A549 (cell line): ENCODE data around the gene RNF167.

Source experiments
- CEBPB ChIP-seq, 2 experiments: fragments of >200 bp in 1 of 2; sonication (Bioruptor Twin) in 1 of 2; formaldehyde crosslinking in 1 of 2; IDR thresholded peaks; 2 replicates each; pipeline ENCODE4 v1.6.1; 2012 to 2016
- CHD2 ChIP-seq: fragments of 150-350 bp; IDR thresholded peaks from 2 replicates; pipeline ENCODE4 v1.6.1; 2014; ENCODE audit warnings: low read length; ENCODE audit not compliant: partially characterized antibody
- EP300 ChIP-seq, 2 experiments: fragments of >200 bp; sonication (Bioruptor Twin); formaldehyde crosslinking; IDR thresholded peaks; 2 replicates in 1 of 2; 3 replicates in 1 of 2; pipeline ENCODE4 v1.6.1; 2016 to 2017
- GATA3 ChIP-seq: IDR thresholded peaks from 2 replicates; pipeline ENCODE4 v1.6.1; 2012; ENCODE audit warnings: borderline replicate concordance
- JUNB ChIP-seq: fragments of >200 bp; sonication (Bioruptor Twin); formaldehyde crosslinking; IDR thresholded peaks from 2 replicates; pipeline ENCODE4 v1.6.1; 2016
- MAFK ChIP-seq: fragments of 450-650 bp; IDR thresholded peaks from 2 replicates; pipeline ENCODE4 v1.6.1; 2014; ENCODE audit not compliant: partially characterized antibody
- POLR2A ChIP-seq: IDR thresholded peaks from 2 replicates; pipeline ENCODE4 v1.6.1; 2012; ENCODE audit warnings: mild to moderate bottlenecking, low read length
- RAD21 ChIP-seq, 2 experiments: fragments of >200 bp in 1 of 2; sonication (Bioruptor Twin) in 1 of 2; formaldehyde crosslinking in 1 of 2; IDR thresholded peaks in 1 of 2; conservative IDR thresholded peaks in 1 of 2; 2 replicates in 1 of 2; 3 replicates in 1 of 2; pipeline ENCODE4 v1.6.1; 2012 to 2018; ENCODE audit warnings: inconsistent platforms in 1 of 2
- TF ChIP-seq, protein P1 (sequence below): fragments of >200 bp; sonication (Bioruptor Twin); formaldehyde crosslinking; IDR thresholded peaks from 3 replicates; pipeline ENCODE4 v1.5.1; 2016
- TF ChIP-seq, protein P2 (sequence below): fragments of 450-650 bp; IDR thresholded peaks from 2 replicates; pipeline ENCODE4 v1.6.1; 2014; ENCODE audit warnings: antibody characterized with exemption
- TF ChIP-seq, protein P3 (sequence below): fragments of 200-600 bp; sonication (generic); IDR thresholded peaks from 2 replicates; pipeline ENCODE4 v1.6.1; 2016; ENCODE audit warnings: antibody characterized with exemption, mild to moderate bottlenecking, moderate library complexity

- no peak for TF ChIP-seq MAFK
- TF ChIP-seq, protein P1, sequence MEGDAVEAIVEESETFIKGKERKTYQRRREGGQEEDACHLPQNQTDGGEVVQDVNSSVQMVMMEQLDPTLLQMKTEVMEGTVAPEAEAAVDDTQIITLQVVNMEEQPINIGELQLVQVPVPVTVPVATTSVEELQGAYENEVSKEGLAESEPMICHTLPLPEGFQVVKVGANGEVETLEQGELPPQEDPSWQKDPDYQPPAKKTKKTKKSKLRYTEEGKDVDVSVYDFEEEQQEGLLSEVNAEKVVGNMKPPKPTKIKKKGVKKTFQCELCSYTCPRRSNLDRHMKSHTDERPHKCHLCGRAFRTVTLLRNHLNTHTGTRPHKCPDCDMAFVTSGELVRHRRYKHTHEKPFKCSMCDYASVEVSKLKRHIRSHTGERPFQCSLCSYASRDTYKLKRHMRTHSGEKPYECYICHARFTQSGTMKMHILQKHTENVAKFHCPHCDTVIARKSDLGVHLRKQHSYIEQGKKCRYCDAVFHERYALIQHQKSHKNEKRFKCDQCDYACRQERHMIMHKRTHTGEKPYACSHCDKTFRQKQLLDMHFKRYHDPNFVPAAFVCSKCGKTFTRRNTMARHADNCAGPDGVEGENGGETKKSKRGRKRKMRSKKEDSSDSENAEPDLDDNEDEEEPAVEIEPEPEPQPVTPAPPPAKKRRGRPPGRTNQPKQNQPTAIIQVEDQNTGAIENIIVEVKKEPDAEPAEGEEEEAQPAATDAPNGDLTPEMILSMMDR = no peak
- TF ChIP-seq POLR2A = no peak
- no peak for TF ChIP-seq CHD2
- no peak for TF ChIP-seq JUNB
- peak in 1 of 2 experiments; percentile 66; a peak in 2 of 4 replicates for TF ChIP-seq CEBPB (IDR thresholded peaks at IDR 0.05)
- TF ChIP-seq, protein P2, sequence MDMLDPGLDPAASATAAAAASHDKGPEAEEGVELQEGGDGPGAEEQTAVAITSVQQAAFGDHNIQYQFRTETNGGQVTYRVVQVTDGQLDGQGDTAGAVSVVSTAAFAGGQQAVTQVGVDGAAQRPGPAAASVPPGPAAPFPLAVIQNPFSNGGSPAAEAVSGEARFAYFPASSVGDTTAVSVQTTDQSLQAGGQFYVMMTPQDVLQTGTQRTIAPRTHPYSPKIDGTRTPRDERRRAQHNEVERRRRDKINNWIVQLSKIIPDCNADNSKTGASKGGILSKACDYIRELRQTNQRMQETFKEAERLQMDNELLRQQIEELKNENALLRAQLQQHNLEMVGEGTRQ = no peak
- TF ChIP-seq EP300 (IDR thresholded peaks at IDR 0.05) = no peak
- no peak for TF ChIP-seq RAD21 (conservative IDR thresholded peaks at IDR 0.05 in 1 of 2, IDR thresholded peaks at IDR 0.05 in 1 of 2)
- TF ChIP-seq, protein P3, sequence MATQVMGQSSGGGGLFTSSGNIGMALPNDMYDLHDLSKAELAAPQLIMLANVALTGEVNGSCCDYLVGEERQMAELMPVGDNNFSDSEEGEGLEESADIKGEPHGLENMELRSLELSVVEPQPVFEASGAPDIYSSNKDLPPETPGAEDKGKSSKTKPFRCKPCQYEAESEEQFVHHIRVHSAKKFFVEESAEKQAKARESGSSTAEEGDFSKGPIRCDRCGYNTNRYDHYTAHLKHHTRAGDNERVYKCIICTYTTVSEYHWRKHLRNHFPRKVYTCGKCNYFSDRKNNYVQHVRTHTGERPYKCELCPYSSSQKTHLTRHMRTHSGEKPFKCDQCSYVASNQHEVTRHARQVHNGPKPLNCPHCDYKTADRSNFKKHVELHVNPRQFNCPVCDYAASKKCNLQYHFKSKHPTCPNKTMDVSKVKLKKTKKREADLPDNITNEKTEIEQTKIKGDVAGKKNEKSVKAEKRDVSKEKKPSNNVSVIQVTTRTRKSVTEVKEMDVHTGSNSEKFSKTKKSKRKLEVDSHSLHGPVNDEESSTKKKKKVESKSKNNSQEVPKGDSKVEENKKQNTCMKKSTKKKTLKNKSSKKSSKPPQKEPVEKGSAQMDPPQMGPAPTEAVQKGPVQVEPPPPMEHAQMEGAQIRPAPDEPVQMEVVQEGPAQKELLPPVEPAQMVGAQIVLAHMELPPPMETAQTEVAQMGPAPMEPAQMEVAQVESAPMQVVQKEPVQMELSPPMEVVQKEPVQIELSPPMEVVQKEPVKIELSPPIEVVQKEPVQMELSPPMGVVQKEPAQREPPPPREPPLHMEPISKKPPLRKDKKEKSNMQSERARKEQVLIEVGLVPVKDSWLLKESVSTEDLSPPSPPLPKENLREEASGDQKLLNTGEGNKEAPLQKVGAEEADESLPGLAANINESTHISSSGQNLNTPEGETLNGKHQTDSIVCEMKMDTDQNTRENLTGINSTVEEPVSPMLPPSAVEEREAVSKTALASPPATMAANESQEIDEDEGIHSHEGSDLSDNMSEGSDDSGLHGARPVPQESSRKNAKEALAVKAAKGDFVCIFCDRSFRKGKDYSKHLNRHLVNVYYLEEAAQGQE = no peak
- TF ChIP-seq GATA3 = no peak
Observed at GRCh38 chr17:4940555-4941318, 669 bp downstream of the RNF167 start.
